Erythroblast (primary cell): ENCODE measurements around the gene KIF26B.

Experiments used
- GATA1 ChIP-seq: IDR thresholded peaks from 2 replicates; pipeline ENCODE4 v1.6.1; 2011; ENCODE audit warnings: low read depth, mild to moderate bottlenecking, control low read depth, low read length, moderate library complexity
- POLR2A ChIP-seq: IDR thresholded peaks from 2 replicates; pipeline ENCODE4 v1.6.1; 2011; ENCODE audit warnings: mild to moderate bottlenecking, low read length

- TF ChIP-seq POLR2A (no peak), GATA1 (no peak)
Observed at GRCh38 chr1:245207801-245208200, 53.0 kb downstream of the KIF26B start.
